Activated B cell treated with CpG ODN at 0.5 μM for 24 hours (primary cell): ENCODE measurements around the gene NRXN2. TPM values are rescaled to one million over a fixed set of nuclear protein-coding genes. Genes with fewer than 3 reads are reported as not detected.
A peak's percentile ranks its signal among the peaks of the same experiment; 100 is the strongest.

Source experiments
- ATAC-seq: fragments of 200-7000 bp; cut with Tn5 transposase; one replicate; pipeline ENCODE4 v1.10.0; 2021; ENCODE audit warnings: low read depth, mild to moderate bottlenecking, moderate library complexity
- CTCF ChIA-PET: fragments of 350-600 bp; sonication (Branson Sonifier 250); formaldehyde crosslinking; loops from one replicate; lab custom pipeline; 2021; ENCODE audit warnings: antibody characterized with exemption; lab: Charles Lee
- POLR2A ChIA-PET: fragments of 350-600 bp; sonication (Branson Sonifier 250); formaldehyde crosslinking; loops from one replicate; lab custom pipeline; 2021; ENCODE audit warnings: antibody characterized with exemption; lab: Charles Lee
- DNase-seq: peaks from one replicate; pipeline ENCODE4 v3.0.0; 2022
- H3K27ac Mint-ChIP-seq: one replicate; pipeline ENCODE4 v1.8.0; 2020; ENCODE audit warnings: mixed read lengths
- H3K27me3 Mint-ChIP-seq: one replicate; pipeline ENCODE4 v1.8.0; 2021; ENCODE audit warnings: mixed read lengths
- H3K36me3 Mint-ChIP-seq: one replicate; pipeline ENCODE4 v1.8.0; 2021; ENCODE audit warnings: low read depth, mixed read lengths
- H3K4me1 Mint-ChIP-seq: one replicate; pipeline ENCODE4 v1.8.0; 2021; ENCODE audit warnings: mixed read lengths
- H3K4me3 Mint-ChIP-seq: one replicate; pipeline ENCODE4 v1.8.0; 2020; ENCODE audit warnings: mild to moderate bottlenecking, mixed read lengths
- H3K9me3 Mint-ChIP-seq: one replicate; pipeline ENCODE4 v1.8.0; 2020; ENCODE audit warnings: mixed read lengths
- CTCF ChIP-seq: fragments of 200-600 bp; IDR thresholded peaks from one replicate; pipeline ENCODE4 v1.8.0; 2022; ENCODE audit warnings: antibody characterized with exemption, mild to moderate bottlenecking
- intact Hi-C: fragments of 100-400 bp; cut with micrococcal nuclease; formaldehyde crosslinking; loops from one replicate; pipeline ENCODE4 v1.15.1; 2024
- total RNA-seq: library from RNA; stranded (reverse); gene quantifications from 2 replicates; pipeline ENCODE4 v1.2.3, GENCODE V29; 2022

NRXN2 gene
- total RNA-seq, 1 donor from 2014 or later: 0.73 TPM

- Mint-ChIP-seq H3K27ac (peak overlapping the region; percentile 37), H3K36me3 (no peaks in the 10 kb centered on the region), H3K9me3 (no peaks in the 10 kb centered on the region), H3K4me3 (no peak overlapping the region), H3K4me1 (peaks cover 21% of the 10 kb centered on the region), H3K27me3 (no peaks in the 10 kb centered on the region)
- TF ChIP-seq CTCF: no peak
- DNase-seq: no peak
- intact Hi-C loops: no loop called here
- ChIA-PET CTCF (no interaction called here), POLR2A (no interaction called here)
- no peak for ATAC-seq
Observed at GRCh38 chr11:64627371-64627770, 95.6 kb downstream of the NRXN2 start.

- Mint-ChIP-seq H3K36me3 (no peaks in the 10 kb centered on the region), H3K4me1 (peaks cover 15% of the 10 kb centered on the region), H3K4me3 (no peak overlapping the region), H3K27ac (no peak overlapping the region), H3K9me3 (no peaks in the 10 kb centered on the region), H3K27me3 (no peaks in the 10 kb centered on the region)
- intact Hi-C loops: no loop called here
- ATAC-seq (no peak), DNase-seq (no peak)
- ChIA-PET CTCF (no interaction called here), POLR2A (no interaction called here)
- TF ChIP-seq CTCF: no peak
Observed at GRCh38 chr11:64626637-64627036, 96.4 kb downstream of the NRXN2 start.

- H3K27ac Mint-ChIP-seq: no peak overlapping the region
- POLR2A ChIA-PET: no interaction called here
- no peaks in the 10 kb centered on the region for H3K9me3 Mint-ChIP-seq
- peak; percentile 80 for ATAC-seq
- no peak overlapping the region for H3K4me3 Mint-ChIP-seq
- TF ChIP-seq CTCF: no peak
- H3K4me1 Mint-ChIP-seq: peaks cover 14% of the 10 kb centered on the region
- CTCF ChIA-PET: no interaction called here
- no peaks in the 10 kb centered on the region for H3K36me3 Mint-ChIP-seq
- intact Hi-C loops: no loop called here
- no peaks in the 10 kb centered on the region for H3K27me3 Mint-ChIP-seq
- DNase-seq: no peak
Observed at GRCh38 chr11:64624883-64625481, 98.0 kb downstream of the NRXN2 start.

- ChIA-PET CTCF (no interaction called here), POLR2A (no interaction called here)
- intact Hi-C loops: no loop called here
- no peak for ATAC-seq
- no peak for DNase-seq
- no peaks in the 10 kb centered on the region for H3K36me3 Mint-ChIP-seq
- H3K4me1 Mint-ChIP-seq: peaks cover 14% of the 10 kb centered on the region
- H3K4me3 Mint-ChIP-seq: no peak overlapping the region
- no peaks in the 10 kb centered on the region for H3K27me3 Mint-ChIP-seq
- no peaks in the 10 kb centered on the region for H3K9me3 Mint-ChIP-seq
- H3K27ac Mint-ChIP-seq: no peak overlapping the region
- no peak for TF ChIP-seq CTCF
Observed at GRCh38 chr11:64622681-64623080, 100.3 kb downstream of the NRXN2 start.

GRCh38 chr11:64621283-64622019, 101.5 kb downstream of the NRXN2 start:
- no peak overlapping the region for H3K27ac Mint-ChIP-seq
- peaks cover 14% of the 10 kb centered on the region for H3K4me1 Mint-ChIP-seq
- intact Hi-C loops: no loop called here
- no peaks in the 10 kb centered on the region for H3K9me3 Mint-ChIP-seq
- DNase-seq (no peak), ATAC-seq (no peak)
- no peak for TF ChIP-seq CTCF
- H3K4me3 Mint-ChIP-seq: no peak overlapping the region
- H3K36me3 Mint-ChIP-seq: no peaks in the 10 kb centered on the region
- H3K27me3 Mint-ChIP-seq: no peaks in the 10 kb centered on the region
- POLR2A ChIA-PET: no interaction called here
- CTCF ChIA-PET: no interaction called here
